ENCODE results near the gene MS4A12. TPM values are rescaled to one million over a fixed set of nuclear protein-coding genes. Genes with fewer than 3 reads are reported as not detected.

The MS4A12 gene, protein sequence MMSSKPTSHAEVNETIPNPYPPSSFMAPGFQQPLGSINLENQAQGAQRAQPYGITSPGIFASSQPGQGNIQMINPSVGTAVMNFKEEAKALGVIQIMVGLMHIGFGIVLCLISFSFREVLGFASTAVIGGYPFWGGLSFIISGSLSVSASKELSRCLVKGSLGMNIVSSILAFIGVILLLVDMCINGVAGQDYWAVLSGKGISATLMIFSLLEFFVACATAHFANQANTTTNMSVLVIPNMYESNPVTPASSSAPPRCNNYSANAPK
- total RNA-seq (2021; ENCODE audit: unreplicated experiment) (not detected), Bru-seq, nascent RNA (not detected), BruChase-seq, experiment 1, labeled RNA remaining after a 2-hour chase (not detected), BruChase-seq, experiment 2, labeled RNA remaining after a 6-hour chase (percentile 6 among the genes with signal in this experiment)
- polyA plus RNA-seq (2012; ENCODE audit: insufficient read length), result not detected
- long read RNA-seq, result 0 reads

DNA sequence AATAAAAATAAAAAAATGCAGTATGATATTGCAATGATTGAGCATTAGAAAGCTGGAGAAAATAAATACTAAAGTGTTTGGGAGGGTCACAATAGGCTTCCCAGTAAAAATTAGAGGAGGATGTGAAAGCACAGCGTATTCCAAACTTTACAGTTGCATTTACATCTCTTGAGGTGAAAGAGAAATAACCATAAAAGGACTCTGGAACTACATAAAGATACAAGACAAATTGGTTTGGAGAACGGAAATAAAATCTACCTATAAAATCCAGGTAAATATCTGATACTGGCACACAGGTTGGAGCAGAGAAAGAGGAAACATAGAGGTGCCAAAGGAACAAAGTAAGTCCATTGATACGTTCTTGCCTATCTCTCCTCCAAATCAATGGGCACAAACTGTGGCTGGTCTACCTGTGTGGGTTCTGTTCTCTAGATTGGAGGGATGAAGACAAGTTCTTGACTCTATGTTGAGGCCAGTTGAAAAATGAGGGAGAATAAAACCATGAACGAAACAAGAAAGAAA is at the start of gene MS4A12:
Gene MS4A12, plus strand, starts transcription at position 291 of the 522 bp plus-strand sequence. CDS start 4,541 bp downstream, outside the sequence.
- TF ChIP-seq TCF7L2 (IDR thresholded peaks at IDR 0.05; ENCODE audit: low read depth, low read length) (no peak), REST (IDR thresholded peaks at IDR 0.05; ENCODE audit: insufficient read depth in 1 of 2, low read depth in 2 of 2, low read length in 1 of 2) (no peak), SIN3A (IDR thresholded peaks at IDR 0.05; ENCODE audit: borderline replicate concordance, insufficient read depth, low read depth, low read length) (no peak), POLR2AphosphoS5 (IDR thresholded peaks at IDR 0.05; ENCODE audit: low read depth, low read length) (no peak)
- TF ChIP-seq, protein P1, sequence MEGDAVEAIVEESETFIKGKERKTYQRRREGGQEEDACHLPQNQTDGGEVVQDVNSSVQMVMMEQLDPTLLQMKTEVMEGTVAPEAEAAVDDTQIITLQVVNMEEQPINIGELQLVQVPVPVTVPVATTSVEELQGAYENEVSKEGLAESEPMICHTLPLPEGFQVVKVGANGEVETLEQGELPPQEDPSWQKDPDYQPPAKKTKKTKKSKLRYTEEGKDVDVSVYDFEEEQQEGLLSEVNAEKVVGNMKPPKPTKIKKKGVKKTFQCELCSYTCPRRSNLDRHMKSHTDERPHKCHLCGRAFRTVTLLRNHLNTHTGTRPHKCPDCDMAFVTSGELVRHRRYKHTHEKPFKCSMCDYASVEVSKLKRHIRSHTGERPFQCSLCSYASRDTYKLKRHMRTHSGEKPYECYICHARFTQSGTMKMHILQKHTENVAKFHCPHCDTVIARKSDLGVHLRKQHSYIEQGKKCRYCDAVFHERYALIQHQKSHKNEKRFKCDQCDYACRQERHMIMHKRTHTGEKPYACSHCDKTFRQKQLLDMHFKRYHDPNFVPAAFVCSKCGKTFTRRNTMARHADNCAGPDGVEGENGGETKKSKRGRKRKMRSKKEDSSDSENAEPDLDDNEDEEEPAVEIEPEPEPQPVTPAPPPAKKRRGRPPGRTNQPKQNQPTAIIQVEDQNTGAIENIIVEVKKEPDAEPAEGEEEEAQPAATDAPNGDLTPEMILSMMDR (IDR thresholded peaks at IDR 0.05), result no peak
- ChIA-PET POLR2A (no interaction called here), CTCF (interaction anchor here (0.8 kb wide), 1 partner anchor 127 kb away, joined by 3 read pairs; no protein-coding TSS in a partner anchor)
- DNase-seq (ENCODE audit: low read depth, low spot score), result no peak
- H3K4me3 ChIP-seq (ENCODE audit: low read depth in 2 of 2, low read length in 2 of 2), result no peak within 1 kb of the TSS
- H3K27ac ChIP-seq (ENCODE audit: low read length), result no peak within 1 kb of the TSS
- in situ Hi-C loops (cut with HindIII; ENCODE audit: low pct_unique_long_range_greater_than_20kb, low sequenced_read_pairs) (no loop called here), intact Hi-C loops (cut with micrococcal nuclease; ENCODE audit: unreplicated experiment) (no loop called here)
- no peaks in the 10 kb centered on the region for H3K9me3 ChIP-seq (ENCODE audit: control insufficient read depth, insufficient read depth, low read depth, low read length)
- no TSS peak for BruUV-seq (replicated peaks)
- H3K27me3 ChIP-seq (ENCODE audit: control insufficient read depth, insufficient read depth, low read length), result peaks cover 2% of the 10 kb centered on the region; the same call in 1 of the 2 replicates
- no peak for ATAC-seq
- H3K4me1 ChIP-seq (ENCODE audit: control insufficient read depth, insufficient read depth, low read length), result no peaks in the 10 kb centered on the region
- H3K36me3 ChIP-seq (ENCODE audit: control insufficient read depth, insufficient read depth, low read length), result no peaks in the 10 kb centered on the region

- ChIA-PET POLR2A (no interaction called here), CTCF (no interaction called here)
- in situ Hi-C loops (cut with HindIII; ENCODE audit: low pct_unique_long_range_greater_than_20kb, low sequenced_read_pairs) (no loop called here), intact Hi-C loops (cut with micrococcal nuclease; ENCODE audit: unreplicated experiment) (no loop called here)
- Histone ChIP-seq H3K9me3 (ENCODE audit: control insufficient read depth, insufficient read depth, low read depth, low read length) (no peaks in the 10 kb centered on the region), H3K4me1 (ENCODE audit: control insufficient read depth, insufficient read depth, low read length) (no peaks in the 10 kb centered on the region), H3K36me3 (ENCODE audit: control insufficient read depth, insufficient read depth, low read length) (no peaks in the 10 kb centered on the region), H3K27me3 (ENCODE audit: control insufficient read depth, insufficient read depth, low read length) (no peaks in the 10 kb centered on the region), H3K4me3 (ENCODE audit: low read depth in 2 of 2, low read length in 2 of 2) (no peak overlapping the region; a peak in 1 of 4 replicates), H3K27ac (ENCODE audit: low read length) (no peak overlapping the region)
- DNase-seq (ENCODE audit: low read depth, low spot score), result no peak
- BruUV-seq (replicated peaks), result no TSS peak
- no peak for ATAC-seq
- TF ChIP-seq POLR2AphosphoS5 (IDR thresholded peaks at IDR 0.05; ENCODE audit: low read depth, low read length) (no peak), TCF7L2 (IDR thresholded peaks at IDR 0.05; ENCODE audit: low read depth, low read length) (no peak), SIN3A (IDR thresholded peaks at IDR 0.05; ENCODE audit: borderline replicate concordance, insufficient read depth, low read depth, low read length) (no peak), REST (IDR thresholded peaks at IDR 0.05; ENCODE audit: insufficient read depth in 1 of 2, low read depth in 2 of 2, low read length in 1 of 2) (no peak)
- TF ChIP-seq, protein P1 (IDR thresholded peaks at IDR 0.05), result no peak
Observed at GRCh38 chr11:60447070-60447469, 45.5 kb upstream of the MS4A12 start.

Data from Panc1 (cell line).